ENCODE data around the gene TEC.

The TEC gene

DNA sequence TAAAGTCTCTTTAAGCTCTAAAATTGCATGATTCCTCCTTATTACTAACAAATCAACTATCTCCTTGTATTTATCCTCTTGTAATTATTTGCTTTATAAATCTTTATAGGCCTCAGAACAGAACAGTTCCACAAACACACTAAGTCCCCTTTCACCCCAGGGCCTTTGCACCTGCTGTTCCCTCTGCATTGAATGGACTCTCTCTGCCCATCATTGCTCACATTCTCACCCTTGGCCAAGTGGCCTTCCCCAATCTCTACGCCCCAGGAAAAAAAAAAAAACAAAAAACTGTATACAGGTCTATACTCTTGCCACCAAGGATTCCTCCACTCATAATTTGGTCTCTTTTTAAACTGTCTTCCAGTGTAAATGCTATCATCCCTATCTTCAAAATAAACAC is 53.7 kb downstream of the TEC start:
- no peak overlapping the region for H3K4me3 ChIP-seq (replicated peaks; ENCODE audit: low read depth, low read length)
- TF ChIP-seq, protein P1, sequence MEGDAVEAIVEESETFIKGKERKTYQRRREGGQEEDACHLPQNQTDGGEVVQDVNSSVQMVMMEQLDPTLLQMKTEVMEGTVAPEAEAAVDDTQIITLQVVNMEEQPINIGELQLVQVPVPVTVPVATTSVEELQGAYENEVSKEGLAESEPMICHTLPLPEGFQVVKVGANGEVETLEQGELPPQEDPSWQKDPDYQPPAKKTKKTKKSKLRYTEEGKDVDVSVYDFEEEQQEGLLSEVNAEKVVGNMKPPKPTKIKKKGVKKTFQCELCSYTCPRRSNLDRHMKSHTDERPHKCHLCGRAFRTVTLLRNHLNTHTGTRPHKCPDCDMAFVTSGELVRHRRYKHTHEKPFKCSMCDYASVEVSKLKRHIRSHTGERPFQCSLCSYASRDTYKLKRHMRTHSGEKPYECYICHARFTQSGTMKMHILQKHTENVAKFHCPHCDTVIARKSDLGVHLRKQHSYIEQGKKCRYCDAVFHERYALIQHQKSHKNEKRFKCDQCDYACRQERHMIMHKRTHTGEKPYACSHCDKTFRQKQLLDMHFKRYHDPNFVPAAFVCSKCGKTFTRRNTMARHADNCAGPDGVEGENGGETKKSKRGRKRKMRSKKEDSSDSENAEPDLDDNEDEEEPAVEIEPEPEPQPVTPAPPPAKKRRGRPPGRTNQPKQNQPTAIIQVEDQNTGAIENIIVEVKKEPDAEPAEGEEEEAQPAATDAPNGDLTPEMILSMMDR (IDR thresholded peaks at IDR 0.05; ENCODE audit: low read length, missing control alignments), result no peak
- no peak for DNase-seq (ENCODE audit: low read depth)

DNA sequence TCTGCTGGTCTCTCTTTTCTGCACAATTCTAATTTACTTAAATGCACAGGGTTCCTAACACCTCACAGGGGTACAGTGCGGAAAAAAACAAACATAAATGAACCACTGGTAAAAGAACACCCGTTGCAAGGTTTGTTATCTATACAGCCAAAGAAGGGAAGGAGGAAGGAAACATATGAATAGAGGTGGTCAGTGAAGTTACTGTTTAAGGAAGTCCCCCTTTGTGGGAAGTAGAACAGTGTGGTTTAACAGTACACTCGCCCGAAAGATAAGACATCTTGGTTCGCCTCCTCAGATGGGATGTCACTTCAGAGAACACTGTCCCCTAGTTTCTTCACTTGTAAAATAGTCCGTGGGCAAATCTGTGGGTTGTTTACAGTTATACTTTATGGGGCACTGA is 57.5 kb downstream of the TEC start:
- no peak for DNase-seq (ENCODE audit: low read depth)
- TF ChIP-seq, protein P1 (IDR thresholded peaks at IDR 0.05; ENCODE audit: low read length, missing control alignments), result no peak
- no peak overlapping the region for H3K4me3 ChIP-seq (replicated peaks; ENCODE audit: low read depth, low read length)

DNA sequence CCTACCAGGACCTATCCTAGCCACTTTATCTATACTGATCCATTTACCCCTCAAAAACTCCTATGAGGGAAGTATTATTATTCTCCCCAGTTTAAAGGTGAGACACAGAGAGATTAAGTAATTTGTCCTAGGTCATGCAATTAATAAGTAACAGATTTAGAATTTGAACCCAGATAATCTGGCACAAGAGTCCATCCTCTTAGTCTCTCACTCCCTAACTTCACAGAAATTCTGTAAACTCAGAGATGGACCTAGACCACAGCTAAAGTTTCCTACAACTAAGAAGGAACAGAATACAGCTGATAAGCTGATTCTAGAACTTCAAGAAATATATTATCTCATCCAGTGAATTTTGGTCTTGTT is 58.7 kb downstream of the TEC start:
- DNase-seq (ENCODE audit: low read depth), result no peak
- TF ChIP-seq, protein P1 (IDR thresholded peaks at IDR 0.05; ENCODE audit: low read length, missing control alignments), result no peak
- H3K4me3 ChIP-seq (replicated peaks; ENCODE audit: low read depth, low read length), result no peak overlapping the region

DNA sequence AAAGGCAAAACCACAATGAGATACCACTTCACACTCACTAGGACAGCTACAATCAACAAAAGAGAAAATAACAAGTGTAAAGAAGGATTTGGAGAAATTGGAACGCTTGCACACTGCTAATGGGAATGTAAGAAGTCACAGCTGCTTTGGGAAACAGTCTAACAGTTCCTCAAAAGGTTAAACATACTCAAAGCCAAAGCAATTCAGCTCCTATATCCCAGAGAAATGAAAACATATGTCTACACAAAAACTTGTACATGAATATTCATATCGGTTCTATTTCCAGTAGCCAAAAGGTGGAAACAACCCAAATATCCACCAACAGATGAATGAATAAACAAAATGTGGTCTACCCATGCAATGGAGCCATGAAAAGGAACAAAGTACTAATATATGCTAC is 64.0 kb downstream of the TEC start:
- H3K4me3 ChIP-seq (replicated peaks; ENCODE audit: low read depth, low read length), result no peak overlapping the region
- DNase-seq (ENCODE audit: low read depth), result no peak
- TF ChIP-seq, protein P1 (IDR thresholded peaks at IDR 0.05; ENCODE audit: low read length, missing control alignments), result no peak

DNA sequence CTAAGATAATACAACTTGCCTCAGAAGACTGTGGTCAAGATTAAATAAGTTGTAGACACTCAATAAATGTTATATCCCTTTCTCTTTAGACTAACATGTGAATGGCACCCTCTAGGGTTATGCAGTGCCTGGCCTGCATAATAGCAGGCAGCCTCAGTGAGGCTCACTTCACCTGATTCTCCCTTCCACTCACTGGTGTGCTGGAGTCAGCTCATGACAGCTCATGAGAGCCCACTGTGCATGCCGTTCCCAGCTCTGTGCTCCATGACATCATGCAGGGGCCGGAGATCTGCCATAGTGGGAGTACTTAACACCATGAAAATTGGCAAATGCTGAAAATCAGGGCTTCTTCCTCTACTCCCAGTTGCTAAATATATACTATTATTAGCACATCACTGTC is 64.5 kb downstream of the TEC start:
- no peak overlapping the region for H3K4me3 ChIP-seq (replicated peaks; ENCODE audit: low read depth, low read length)
- TF ChIP-seq, protein P1 (IDR thresholded peaks at IDR 0.05; ENCODE audit: low read length, missing control alignments), result no peak
- DNase-seq (ENCODE audit: low read depth), result peak; percentile 4

DNA sequence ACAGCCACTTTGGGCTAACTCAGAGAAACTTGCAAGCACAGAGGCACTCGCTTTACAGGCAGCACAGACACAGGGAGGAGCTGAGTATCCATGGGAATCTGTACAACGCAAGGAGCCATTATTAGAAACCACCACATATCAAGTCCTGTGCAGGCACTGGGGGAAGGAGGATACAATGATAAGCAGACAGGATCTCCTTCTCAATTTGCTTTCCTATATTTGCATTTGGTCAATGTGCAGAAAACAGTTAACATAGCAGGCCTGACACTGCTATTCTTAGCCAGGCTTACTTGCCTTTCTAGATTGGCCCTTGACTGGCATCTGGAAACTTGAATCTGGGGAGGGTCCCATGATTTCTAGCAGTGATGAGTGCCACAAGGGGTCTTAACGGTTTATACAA is 65.8 kb downstream of the TEC start:
- no peak overlapping the region for H3K4me3 ChIP-seq (replicated peaks; ENCODE audit: low read depth, low read length)
- no peak for DNase-seq (ENCODE audit: low read depth)
- TF ChIP-seq, protein P1 (IDR thresholded peaks at IDR 0.05; ENCODE audit: low read length, missing control alignments), result no peak

DNA sequence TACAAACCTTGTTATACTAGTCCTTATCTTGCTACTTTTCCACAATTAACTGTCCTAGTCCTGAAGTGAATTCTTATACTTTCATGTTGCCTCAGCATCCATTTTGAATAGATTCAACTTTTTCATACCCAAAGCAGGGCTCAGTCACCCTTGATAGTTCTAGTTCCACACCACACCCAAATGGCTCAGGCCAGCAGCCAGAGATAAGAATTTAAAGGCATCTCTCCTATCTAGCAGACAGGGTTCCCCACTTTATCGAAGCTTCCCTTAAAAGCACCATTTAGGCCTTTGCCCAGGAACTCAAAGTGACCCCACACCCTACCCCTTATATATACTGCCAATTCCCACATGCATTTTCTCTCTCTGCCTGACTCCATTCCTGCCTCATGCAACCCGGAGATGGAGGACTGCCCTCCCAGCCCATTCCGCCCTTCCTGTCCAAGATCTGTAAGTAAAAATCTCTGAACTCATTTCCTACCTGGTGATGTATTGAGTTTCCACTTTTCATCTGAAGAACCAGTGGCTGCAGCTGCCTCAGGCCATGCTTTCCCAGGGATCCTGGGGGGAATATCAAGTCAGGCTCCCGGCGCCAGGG is 71.9 kb downstream of the TEC start:
- TF ChIP-seq, protein P1 (IDR thresholded peaks at IDR 0.05; ENCODE audit: low read length, missing control alignments), result no peak
- H3K4me3 ChIP-seq (replicated peaks; ENCODE audit: low read depth, low read length), result no peak overlapping the region
- DNase-seq (ENCODE audit: low read depth), result no peak
